HL-60 (cell line): ENCODE data around the gene KCNQ5.

Source experiments
- CTCF ChIP-seq: IDR thresholded peaks from one replicate; pipeline ENCODE4 v1.5.1; 2011; ENCODE audit warnings: low read length, control low read depth, inconsistent platforms; ENCODE audit not compliant: insufficient read depth
- POLR2AphosphoS5 ChIP-seq: IDR thresholded peaks from 2 replicates; pipeline ENCODE4 v1.6.1; 2012; ENCODE audit warnings: low read depth

DNA sequence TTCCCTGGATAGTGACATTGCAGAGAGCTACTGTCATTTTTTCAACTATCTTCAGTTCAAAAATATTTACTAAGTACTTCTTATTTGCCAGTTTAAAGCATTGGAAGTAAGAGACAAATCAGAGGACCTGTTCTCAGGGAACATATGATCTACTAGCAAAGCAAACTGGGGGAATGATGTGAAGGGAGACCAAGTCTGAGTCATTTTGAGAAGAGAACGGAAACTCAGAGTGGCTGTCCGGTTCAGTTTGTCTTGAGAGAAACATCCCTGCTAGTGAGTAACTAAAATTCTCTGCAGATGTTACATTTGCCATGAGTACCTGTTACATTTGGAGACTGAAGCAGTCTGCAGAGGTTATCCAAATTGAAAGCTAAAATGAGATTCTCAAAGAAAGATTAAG, 118.3 kb downstream of the KCNQ5 start:
- no peak for TF ChIP-seq POLR2AphosphoS5
- no peak for TF ChIP-seq CTCF
